HL-60 (cell line): Measurements from ENCODE around the gene DNASE1L2.
A peak's percentile ranks its signal among the peaks of the same experiment; 100 is the strongest.

ENCODE experiments used
- DNase-seq, 2 experiments: peaks; one replicate each; pipeline ENCODE4 v3.0.0-alpha.2; 2010 to 2020; ENCODE audit warnings: low read depth in 1 of 2, low spot score in 1 of 2
- H3K27ac ChIP-seq: fragments of 250-450 bp; sonication (Bioruptor Pico); replicated peaks from 2 replicates; pipeline ENCODE4 v1.5.1; 2020; ENCODE audit warnings: mild to moderate bottlenecking, moderate library complexity
- H3K27me3 ChIP-seq: fragments of 250-450 bp; sonication (Bioruptor Pico); 2 replicates; pipeline ENCODE4 v1.5.1; 2021; ENCODE audit warnings: mild to moderate bottlenecking, moderate library complexity; ENCODE audit not compliant: insufficient read depth, poor library complexity, severe bottlenecking
- H3K4me3 ChIP-seq: replicated peaks from 2 replicates; pipeline ENCODE4 v1.5.1; 2011; ENCODE audit warnings: mild to moderate bottlenecking, control low read depth, low read length; ENCODE audit not compliant: insufficient read depth
- GABPA ChIP-seq: IDR thresholded peaks from 2 replicates; pipeline ENCODE4 v1.6.1; 2012; ENCODE audit warnings: low read depth
- POLR2AphosphoS5 ChIP-seq: IDR thresholded peaks from 2 replicates; pipeline ENCODE4 v1.6.1; 2012; ENCODE audit warnings: low read depth
- SPI1 ChIP-seq: IDR thresholded peaks from 2 replicates; pipeline ENCODE4 v1.6.1; 2012; ENCODE audit warnings: low read depth, mild to moderate bottlenecking, borderline replicate concordance
- TF ChIP-seq, protein P1 (sequence below): IDR thresholded peaks from one replicate; pipeline ENCODE4 v1.5.1; 2011; ENCODE audit warnings: low read length, control low read depth, inconsistent platforms; ENCODE audit not compliant: insufficient read depth
- TF ChIP-seq, protein P2 (sequence below): IDR thresholded peaks from 2 replicates; pipeline ENCODE4 v1.6.1; 2012; ENCODE audit warnings: low read depth; ENCODE audit not compliant: insufficient replicate concordance

The DNASE1L2 gene

DNA sequence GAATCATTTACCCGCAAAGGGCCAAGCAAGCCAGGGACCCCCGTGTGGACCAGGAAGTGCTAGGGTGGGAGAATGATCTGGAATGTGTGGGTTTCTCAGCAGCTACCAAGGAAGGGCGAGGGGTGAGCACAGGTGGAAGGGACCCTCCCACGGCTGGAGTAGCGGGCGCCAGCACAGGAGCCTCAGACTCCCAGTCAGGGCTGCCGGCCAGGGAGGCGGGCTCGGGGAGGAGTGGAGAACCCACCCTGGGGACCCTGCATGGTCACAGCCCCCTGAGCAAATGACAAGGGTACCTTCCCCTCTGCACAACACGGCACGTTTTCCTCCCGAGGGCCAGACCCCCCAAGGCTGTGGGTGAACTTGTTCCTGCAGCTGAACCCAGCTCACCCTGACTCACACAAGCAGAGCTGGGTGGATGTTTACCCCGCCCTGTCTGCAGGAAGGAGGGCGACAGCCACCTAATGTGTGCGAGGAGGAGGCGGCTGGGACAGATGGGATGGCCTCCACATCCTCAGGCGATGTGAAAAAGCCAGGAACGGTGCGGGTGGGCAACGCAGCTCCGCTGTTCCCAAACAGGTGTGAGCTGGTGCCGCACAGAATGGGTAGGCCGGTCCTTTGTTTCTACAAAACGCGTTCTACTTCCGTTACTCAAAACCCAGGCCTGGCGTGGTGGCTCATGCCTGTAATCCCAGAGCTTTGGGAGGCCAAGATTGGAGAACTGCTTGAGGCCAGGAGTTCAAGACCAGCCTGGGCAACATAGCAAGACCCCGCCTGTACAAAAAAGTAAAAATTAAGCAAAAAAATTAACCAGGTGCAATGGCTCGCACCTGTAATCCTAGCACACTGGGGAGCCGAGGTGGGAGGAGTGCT lies 8.9 kb downstream of the DNASE1L2 start:
- Histone ChIP-seq H3K4me3 (no peak overlapping the region), H3K27ac (no peak overlapping the region), H3K27me3 (no peaks in the 10 kb centered on the region)
- DNase-seq: no peak
- TF ChIP-seq GABPA (no peak), SPI1 (no peak), POLR2AphosphoS5 (no peak)
- TF ChIP-seq, protein P1, sequence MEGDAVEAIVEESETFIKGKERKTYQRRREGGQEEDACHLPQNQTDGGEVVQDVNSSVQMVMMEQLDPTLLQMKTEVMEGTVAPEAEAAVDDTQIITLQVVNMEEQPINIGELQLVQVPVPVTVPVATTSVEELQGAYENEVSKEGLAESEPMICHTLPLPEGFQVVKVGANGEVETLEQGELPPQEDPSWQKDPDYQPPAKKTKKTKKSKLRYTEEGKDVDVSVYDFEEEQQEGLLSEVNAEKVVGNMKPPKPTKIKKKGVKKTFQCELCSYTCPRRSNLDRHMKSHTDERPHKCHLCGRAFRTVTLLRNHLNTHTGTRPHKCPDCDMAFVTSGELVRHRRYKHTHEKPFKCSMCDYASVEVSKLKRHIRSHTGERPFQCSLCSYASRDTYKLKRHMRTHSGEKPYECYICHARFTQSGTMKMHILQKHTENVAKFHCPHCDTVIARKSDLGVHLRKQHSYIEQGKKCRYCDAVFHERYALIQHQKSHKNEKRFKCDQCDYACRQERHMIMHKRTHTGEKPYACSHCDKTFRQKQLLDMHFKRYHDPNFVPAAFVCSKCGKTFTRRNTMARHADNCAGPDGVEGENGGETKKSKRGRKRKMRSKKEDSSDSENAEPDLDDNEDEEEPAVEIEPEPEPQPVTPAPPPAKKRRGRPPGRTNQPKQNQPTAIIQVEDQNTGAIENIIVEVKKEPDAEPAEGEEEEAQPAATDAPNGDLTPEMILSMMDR: no peak
- TF ChIP-seq, protein P2, sequence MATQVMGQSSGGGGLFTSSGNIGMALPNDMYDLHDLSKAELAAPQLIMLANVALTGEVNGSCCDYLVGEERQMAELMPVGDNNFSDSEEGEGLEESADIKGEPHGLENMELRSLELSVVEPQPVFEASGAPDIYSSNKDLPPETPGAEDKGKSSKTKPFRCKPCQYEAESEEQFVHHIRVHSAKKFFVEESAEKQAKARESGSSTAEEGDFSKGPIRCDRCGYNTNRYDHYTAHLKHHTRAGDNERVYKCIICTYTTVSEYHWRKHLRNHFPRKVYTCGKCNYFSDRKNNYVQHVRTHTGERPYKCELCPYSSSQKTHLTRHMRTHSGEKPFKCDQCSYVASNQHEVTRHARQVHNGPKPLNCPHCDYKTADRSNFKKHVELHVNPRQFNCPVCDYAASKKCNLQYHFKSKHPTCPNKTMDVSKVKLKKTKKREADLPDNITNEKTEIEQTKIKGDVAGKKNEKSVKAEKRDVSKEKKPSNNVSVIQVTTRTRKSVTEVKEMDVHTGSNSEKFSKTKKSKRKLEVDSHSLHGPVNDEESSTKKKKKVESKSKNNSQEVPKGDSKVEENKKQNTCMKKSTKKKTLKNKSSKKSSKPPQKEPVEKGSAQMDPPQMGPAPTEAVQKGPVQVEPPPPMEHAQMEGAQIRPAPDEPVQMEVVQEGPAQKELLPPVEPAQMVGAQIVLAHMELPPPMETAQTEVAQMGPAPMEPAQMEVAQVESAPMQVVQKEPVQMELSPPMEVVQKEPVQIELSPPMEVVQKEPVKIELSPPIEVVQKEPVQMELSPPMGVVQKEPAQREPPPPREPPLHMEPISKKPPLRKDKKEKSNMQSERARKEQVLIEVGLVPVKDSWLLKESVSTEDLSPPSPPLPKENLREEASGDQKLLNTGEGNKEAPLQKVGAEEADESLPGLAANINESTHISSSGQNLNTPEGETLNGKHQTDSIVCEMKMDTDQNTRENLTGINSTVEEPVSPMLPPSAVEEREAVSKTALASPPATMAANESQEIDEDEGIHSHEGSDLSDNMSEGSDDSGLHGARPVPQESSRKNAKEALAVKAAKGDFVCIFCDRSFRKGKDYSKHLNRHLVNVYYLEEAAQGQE: no peak

DNA sequence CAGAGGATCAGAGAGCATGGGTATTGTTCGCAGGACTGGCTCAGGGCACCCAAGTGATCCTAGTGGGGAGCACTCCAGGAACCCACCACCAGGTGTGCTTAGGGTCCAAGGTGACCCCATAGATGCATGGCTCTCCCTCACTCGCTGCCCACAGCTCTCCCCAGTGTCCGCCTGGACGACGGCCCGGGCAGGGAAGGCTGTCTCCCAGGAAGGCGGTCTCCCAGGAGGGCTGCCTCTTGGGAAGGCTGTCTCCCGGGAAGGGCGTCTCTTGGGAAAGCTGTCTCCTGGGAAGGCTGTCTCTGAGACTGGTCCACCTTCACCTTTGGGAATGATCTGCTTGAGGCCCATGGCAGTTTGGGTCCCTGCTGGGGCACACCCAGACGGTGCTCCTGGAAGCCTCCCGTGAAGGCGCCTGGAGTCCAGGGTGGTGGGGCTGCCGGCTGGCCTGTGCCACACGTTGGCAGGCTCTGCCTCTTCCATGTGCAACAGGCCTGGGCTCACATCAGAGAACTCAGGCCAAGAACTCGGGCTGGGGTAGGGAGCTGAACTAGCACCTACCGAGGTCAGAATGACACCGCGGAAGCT lies 10.1 kb downstream of the DNASE1L2 start:
- Histone ChIP-seq H3K27ac (no peak overlapping the region), H3K4me3 (no peak overlapping the region)
- DNase-seq: no peak

DNA sequence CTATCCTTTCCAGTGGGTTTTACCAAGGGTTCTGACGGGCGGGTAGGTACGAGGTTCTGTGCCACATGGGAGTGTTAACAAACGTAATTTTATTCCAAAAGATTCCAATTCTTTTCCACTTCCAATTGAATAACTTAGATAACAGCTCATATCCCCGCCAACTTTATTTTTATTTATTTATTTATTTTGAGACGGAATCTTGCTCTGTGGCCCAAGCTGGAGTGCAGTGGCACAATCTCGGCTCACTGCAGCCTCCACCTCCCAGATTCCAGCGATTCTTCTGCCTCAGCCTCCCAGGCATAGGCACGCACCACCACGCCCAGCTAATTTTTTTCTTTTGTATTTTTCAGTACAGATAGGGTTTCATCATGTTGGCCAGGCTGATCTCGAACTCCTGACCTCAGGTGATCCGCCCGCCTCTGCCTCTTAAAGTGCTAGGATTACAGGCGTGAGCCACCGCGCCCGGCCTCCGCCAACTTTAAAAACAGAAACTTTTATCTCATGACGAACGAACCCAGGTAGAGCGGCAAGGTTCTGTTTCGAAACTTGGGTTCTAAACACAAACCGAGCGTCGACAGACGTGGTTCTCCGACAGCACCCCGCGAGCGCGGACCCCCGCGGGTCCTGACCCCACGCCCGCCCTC lies 14.5 kb downstream of the DNASE1L2 start:
- TF ChIP-seq, protein P1: no peak
- TF ChIP-seq, protein P2: no peak
- Histone ChIP-seq H3K27ac (peak overlapping the region; percentile 71), H3K4me3 (peak overlapping the region; percentile 63), H3K27me3 (no peaks in the 10 kb centered on the region)
- peak in 1 of 2 experiments; percentile 35 for DNase-seq

More for the DNA sequence above, 10.1 kb downstream of the DNASE1L2 start:
- TF ChIP-seq POLR2AphosphoS5 (no peak), SPI1 (no peak), GABPA (no peak)
- TF ChIP-seq, protein P2: no peak
- TF ChIP-seq, protein P1: no peak
- no peaks in the 10 kb centered on the region for H3K27me3 ChIP-seq
